ENCODE measurements around the gene LGALSL.

Gene LGALSL

DNA sequence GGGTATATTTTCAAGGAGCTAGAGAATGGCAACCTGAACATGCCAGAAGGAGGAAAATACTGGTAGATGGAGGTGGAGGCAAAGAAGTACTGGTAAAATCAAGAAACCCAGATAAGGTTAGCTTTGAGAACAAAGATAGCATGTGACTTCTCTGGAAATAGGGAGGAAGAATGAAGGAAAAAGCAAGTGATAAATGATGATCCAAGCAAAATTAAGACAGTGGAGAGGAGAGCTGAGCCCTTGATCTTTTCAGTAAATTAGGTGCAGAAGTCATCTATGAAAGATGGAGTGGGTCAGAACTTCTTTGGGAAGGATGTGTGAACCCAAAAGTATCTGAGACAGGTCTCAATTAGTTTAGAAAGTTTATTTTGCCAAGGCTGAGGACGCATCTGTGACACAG, 44.5 kb downstream of the LGALSL start:
- DNase-seq (ENCODE audit: low spot score), result no peak

GRCh38 chr2:64500549-64500948, 46.6 kb downstream of the LGALSL start:
- DNase-seq (ENCODE audit: low spot score), result no peak

- DNase-seq (ENCODE audit: low spot score), result no peak
Observed at GRCh38 chr2:64501946-64502345, 48.0 kb downstream of the LGALSL start.

- DNase-seq (ENCODE audit: low spot score), result no peak
Observed at GRCh38 chr2:64502860-64503259, 48.9 kb downstream of the LGALSL start.

DNA sequence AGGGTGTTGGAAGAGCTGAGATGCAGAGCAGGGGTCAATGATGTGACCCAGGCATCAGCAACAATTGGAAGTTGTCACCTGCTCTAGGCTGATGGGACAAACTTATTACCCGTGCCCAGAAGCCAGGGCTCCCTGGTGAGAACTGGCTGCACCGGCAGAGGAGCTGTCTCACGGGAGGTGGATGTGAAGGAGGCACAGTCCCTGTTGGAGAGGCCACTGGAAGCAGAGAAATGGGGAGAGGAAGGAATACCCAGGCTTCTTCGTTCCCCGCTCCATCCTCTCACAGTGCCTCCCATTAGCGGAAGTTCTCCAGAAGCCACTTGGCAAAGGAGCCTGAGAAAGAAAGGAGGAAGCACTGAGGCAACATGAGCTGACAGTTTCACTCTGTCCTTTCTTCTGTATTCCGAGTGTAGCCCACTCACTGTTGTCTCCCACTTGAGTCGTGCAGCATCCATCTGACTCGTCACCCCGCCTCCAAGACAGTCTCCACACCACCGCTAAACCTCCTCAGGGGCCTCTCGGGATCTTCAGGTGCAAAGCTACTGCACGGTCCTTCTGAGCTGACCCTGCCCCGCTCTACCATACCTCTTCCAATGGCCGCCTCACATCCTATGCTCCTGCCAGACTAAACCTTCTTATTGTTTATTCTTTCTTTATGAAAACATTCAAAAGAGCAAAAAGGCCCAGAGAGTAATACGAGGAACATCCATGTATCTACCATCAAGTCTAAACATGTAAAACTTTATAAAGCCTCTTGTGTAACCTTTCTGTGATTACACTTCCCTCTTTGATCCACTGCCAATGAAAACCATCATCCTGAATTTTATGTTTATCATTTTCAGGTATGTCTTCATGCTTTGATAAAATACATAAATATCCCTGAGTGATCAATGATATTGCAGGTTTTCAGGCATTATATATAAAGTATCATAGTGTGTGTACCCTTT, 51.1 kb downstream of the LGALSL start:
- DNase-seq (ENCODE audit: low spot score), result no peak

DNA sequence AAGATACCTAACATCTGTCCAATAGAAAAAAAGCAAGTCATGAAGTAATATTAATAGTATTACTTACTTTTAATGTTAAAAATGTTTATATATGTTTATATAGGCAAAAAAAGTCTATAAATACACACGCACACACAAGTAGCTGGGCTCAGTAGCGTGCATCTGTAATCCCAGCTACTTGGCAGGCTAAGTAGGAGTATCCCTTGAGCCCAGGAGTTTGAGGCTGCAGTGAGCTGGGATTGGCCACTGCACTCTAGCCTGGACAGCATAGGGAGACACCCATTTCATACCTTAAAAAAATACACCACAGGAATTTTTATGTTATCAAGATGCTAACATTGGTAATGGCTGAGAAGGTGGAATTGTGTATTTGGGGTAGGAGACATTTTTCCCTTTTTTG, 52.7 kb downstream of the LGALSL start:
- no peak for DNase-seq (ENCODE audit: low spot score)

Measured in kidney tubule cell (primary cell).